C4-2B (cell line): ENCODE results near the gene CNTFR.

Experiments used
- ZFX ChIP-seq: fragments of 450-650 bp; IDR thresholded peaks from 2 replicates; pipeline ENCODE4 v1.6.1; 2017
- TF ChIP-seq, protein P1 (sequence below): fragments of 450-650 bp; conservative IDR thresholded peaks from 2 replicates; pipeline ENCODE4 v1.5.1; 2017; ENCODE audit warnings: mild to moderate bottlenecking

DNA sequence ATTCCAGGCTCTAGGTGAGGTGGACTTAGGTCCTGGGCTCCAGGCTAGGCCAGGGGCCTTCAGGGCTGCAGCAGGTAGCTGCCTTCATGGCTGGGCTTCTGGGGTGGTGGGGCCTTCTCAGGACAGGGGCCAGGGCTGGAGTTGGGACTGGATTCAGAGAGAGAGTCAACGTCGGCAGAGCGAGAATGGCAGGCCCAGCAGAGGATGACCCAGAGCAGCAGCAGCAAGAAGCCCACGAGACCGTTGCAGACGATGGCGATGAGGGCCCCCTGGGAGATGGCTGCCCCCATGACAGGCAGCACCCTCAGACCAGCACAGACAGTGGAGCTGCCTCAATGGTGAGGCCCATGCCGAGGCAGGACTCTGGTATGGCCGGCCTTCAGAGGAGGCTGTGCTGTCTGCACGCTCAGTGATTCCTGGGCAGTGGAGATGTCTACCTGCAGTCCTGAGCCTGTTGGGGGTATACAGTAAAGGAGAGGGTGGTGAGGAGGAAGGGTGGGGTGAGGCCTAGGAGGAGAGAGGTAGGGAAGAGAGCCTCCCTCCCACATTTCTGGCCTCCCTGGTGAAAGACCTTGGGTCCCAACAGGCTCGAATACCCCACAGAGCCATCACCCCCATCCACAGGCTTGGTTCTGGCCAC is 68.0 kb downstream of the CNTFR start:
- TF ChIP-seq, protein P1, sequence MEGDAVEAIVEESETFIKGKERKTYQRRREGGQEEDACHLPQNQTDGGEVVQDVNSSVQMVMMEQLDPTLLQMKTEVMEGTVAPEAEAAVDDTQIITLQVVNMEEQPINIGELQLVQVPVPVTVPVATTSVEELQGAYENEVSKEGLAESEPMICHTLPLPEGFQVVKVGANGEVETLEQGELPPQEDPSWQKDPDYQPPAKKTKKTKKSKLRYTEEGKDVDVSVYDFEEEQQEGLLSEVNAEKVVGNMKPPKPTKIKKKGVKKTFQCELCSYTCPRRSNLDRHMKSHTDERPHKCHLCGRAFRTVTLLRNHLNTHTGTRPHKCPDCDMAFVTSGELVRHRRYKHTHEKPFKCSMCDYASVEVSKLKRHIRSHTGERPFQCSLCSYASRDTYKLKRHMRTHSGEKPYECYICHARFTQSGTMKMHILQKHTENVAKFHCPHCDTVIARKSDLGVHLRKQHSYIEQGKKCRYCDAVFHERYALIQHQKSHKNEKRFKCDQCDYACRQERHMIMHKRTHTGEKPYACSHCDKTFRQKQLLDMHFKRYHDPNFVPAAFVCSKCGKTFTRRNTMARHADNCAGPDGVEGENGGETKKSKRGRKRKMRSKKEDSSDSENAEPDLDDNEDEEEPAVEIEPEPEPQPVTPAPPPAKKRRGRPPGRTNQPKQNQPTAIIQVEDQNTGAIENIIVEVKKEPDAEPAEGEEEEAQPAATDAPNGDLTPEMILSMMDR, result no peak
- no peak for TF ChIP-seq ZFX
